Thyroid gland (tissue), 4 donors: ENCODE results near the gene RELCH.

Experiments
- CTCF ChIP-seq, 6 experiments: fragments of 200-600 bp in 3 of 6; fragments of 450-650 bp in 3 of 6; sonication (generic) in 3 of 6; IDR thresholded peaks; one replicate each; pipeline ENCODE4 v1.5.1; 2016 to 2019; ENCODE audit warnings: antibody characterized with exemption in 6 of 6, mild to moderate bottlenecking in 2 of 6, inconsistent platforms in 1 of 6, moderate library complexity in 1 of 6
- POLR2A ChIP-seq, 2 donors: fragments of 450-650 bp; IDR thresholded peaks; one replicate each; pipeline ENCODE4 v1.6.1; 2017; ENCODE audit warnings: antibody characterized with exemption in 2 of 2, mild to moderate bottlenecking in 2 of 2, moderate library complexity in 1 of 2

GRCh38 chr18:62353170-62353569 is 166.1 kb downstream of the RELCH start:
- TF ChIP-seq CTCF (IDR thresholded peaks at IDR 0.05) (no peak), POLR2A (IDR thresholded peaks at IDR 0.05) (no peak)
